Gastrocnemius medialis (tissue), 4 donors: Measurements from ENCODE around the gene NEO1. TPM values are rescaled to one million over a fixed set of nuclear protein-coding genes. Genes with fewer than 3 reads are reported as not detected.

ENCODE experiments used
- ATAC-seq, 2 donors: fragments of 150-250 bp; one replicate each; pipeline ENCODE4 v1.9.1; 2016
- DNase-seq, 2 donors: peaks; one replicate each; pipeline ENCODE4 v3.0.0-alpha.2; 2019
- H3K27ac ChIP-seq, 4 donors: fragments of 200-600 bp; sonication (generic); 1 replicate in 1 of 4; 2 replicates in 3 of 4; pipeline ENCODE4 v1.5.1; 2016 to 2018; ENCODE audit warnings: mild to moderate bottlenecking in 2 of 4, moderate library complexity in 1 of 4
- H3K27me3 ChIP-seq, 3 donors: fragments of 200-600 bp; sonication (generic) in 2 of 3; 1 replicate in 1 of 3; 2 replicates in 2 of 3; pipeline versions ENCODE4 v1.5.1 to v1.6.0; 2016 to 2019; ENCODE audit warnings: mild to moderate bottlenecking in 1 of 3, moderate library complexity in 1 of 3
- H3K36me3 ChIP-seq, 2 donors: fragments of 200-600 bp; sonication (generic) in 1 of 2; one replicate each; pipeline ENCODE4 v1.5.1; 2017 to 2018
- H3K4me1 ChIP-seq, 2 donors: fragments of 200-600 bp; sonication (generic) in 1 of 2; one replicate each; pipeline ENCODE4 v1.5.1; 2016 to 2017; ENCODE audit warnings: mild to moderate bottlenecking in 2 of 2
- H3K4me3 ChIP-seq, 4 donors: fragments of 200-600 bp; sonication (generic) in 3 of 4; 1 replicate in 1 of 4; 2 replicates in 3 of 4; pipeline ENCODE4 v1.5.1; 2016 to 2019; ENCODE audit warnings: mild to moderate bottlenecking in 2 of 4
- H3K9me3 ChIP-seq, 3 donors: fragments of 200-600 bp; sonication (generic) in 2 of 3; 1 replicate in 1 of 3; 2 replicates in 2 of 3; pipeline ENCODE4 v1.5.1; 2016 to 2019
- CTCF ChIP-seq, 5 experiments: fragments of 450-650 bp in 3 of 5; fragments of 200-600 bp in 2 of 5; sonication (generic) in 2 of 5; IDR thresholded peaks in 4 of 5; conservative IDR thresholded peaks in 1 of 5; 1 replicate in 4 of 5; 2 replicates in 1 of 5; pipeline ENCODE4 v1.5.1; 2016 to 2019; ENCODE audit warnings: antibody characterized with exemption in 5 of 5, mild to moderate bottlenecking in 3 of 5, moderate library complexity in 3 of 5
- POLR2A ChIP-seq, 2 donors: fragments of 450-650 bp; IDR thresholded peaks; one replicate each; pipeline ENCODE4 v1.6.1; 2017; ENCODE audit warnings: antibody characterized with exemption in 2 of 2, mild to moderate bottlenecking in 2 of 2, moderate library complexity in 2 of 2
- in situ Hi-C, 4 donors: fragments of 200-750 bp; cut with MboI; loops; one replicate each; pipeline versions ENCODE4 v1.15.0 to v1.8.0; 2017; ENCODE audit warnings: low sequenced_read_pairs in 4 of 4
- intact Hi-C: fragments of 100-400 bp; cut with DNase I; formaldehyde crosslinking; loops from one replicate; pipeline ENCODE4 v1.15.1; 2023; ENCODE audit warnings: low total_unique reads
- total RNA-seq, 4 donors: library from RNA; depleted of rRNA; stranded (reverse); fragments of >200 nt; gene quantifications; one replicate each; pipeline versions ENCODE4 v1.1.0 to v1.2.3, GENCODE V29; 2016

Gene NEO1
- total RNA-seq = 10 to 100 TPM; 13.8 to 32.0 (median 20.3) TPM

- no peaks in the 10 kb centered on the region for H3K27me3 ChIP-seq
- H3K4me1 ChIP-seq = peaks cover 16 to 40% of the 10 kb centered on the region in 2 donors
- DNase-seq = peak; percentile 81 to 89
- TF ChIP-seq CTCF (IDR thresholded peaks at IDR 0.05 in 4 of 5, conservative IDR thresholded peaks at IDR 0.05 in 1 of 5) (no peak), POLR2A (IDR thresholded peaks at IDR 0.05) (peak; percentile 51 to 61)
- no peaks in the 10 kb centered on the region for H3K36me3 ChIP-seq
- in situ Hi-C loops (no loop called here), intact Hi-C loops (loop anchor here (1.0 to 5.0 kb wide), 5 partner anchors 55 to 269 kb away; partner anchors contain the start of gene ADPGK)
- H3K9me3 ChIP-seq = no peaks in the 10 kb centered on the region
- peak; percentile 72 to 77 for ATAC-seq
- H3K4me3 ChIP-seq = peak within 1 kb of the TSS; percentile 93 to 99 (median 97)
- peak within 1 kb of the TSS; percentile 98 to 99 (median 98) for H3K27ac ChIP-seq
Measured at GRCh38 chr15:73051807-73052652, at the start of gene NEO1. Gene NEO1, plus strand, starts transcription at chr15:73052463. Its CDS starts 213 bp downstream, at chr15:73052676.

GRCh38 chr15:73004462-73004861 is 47.8 kb upstream of the NEO1 start:
- Histone ChIP-seq H3K4me3 (no peak overlapping the region), H3K9me3 (no peaks in the 10 kb centered on the region), H3K36me3 (no peaks in the 10 kb centered on the region), H3K4me1 (peaks cover 14 to 23% of the 10 kb centered on the region in 2 donors), H3K27ac (no peak overlapping the region), H3K27me3 (no peaks in the 10 kb centered on the region)
- TF ChIP-seq POLR2A (IDR thresholded peaks at IDR 0.05) (no peak), CTCF (IDR thresholded peaks at IDR 0.05 in 4 of 5, conservative IDR thresholded peaks at IDR 0.05 in 1 of 5) (no peak)
- DNase-seq (no peak), ATAC-seq (no peak)
- in situ Hi-C loops = no loop called here
- intact Hi-C loops = no loop called here

- DNase-seq (no peak), ATAC-seq (no peak)
- no peak overlapping the region for H3K27ac ChIP-seq
- TF ChIP-seq POLR2A (IDR thresholded peaks at IDR 0.05) = no peak
- no peak for TF ChIP-seq CTCF (IDR thresholded peaks at IDR 0.05 in 4 of 5, conservative IDR thresholded peaks at IDR 0.05 in 1 of 5)
- in situ Hi-C loops = no loop called here
- H3K36me3 ChIP-seq = no peaks in the 10 kb centered on the region
- no peaks in the 10 kb centered on the region for H3K9me3 ChIP-seq
- intact Hi-C loops = no loop called here
- H3K4me1 ChIP-seq = peaks cover 17 to 23% of the 10 kb centered on the region in 2 donors
- no peak overlapping the region for H3K4me3 ChIP-seq
- no peaks in the 10 kb centered on the region for H3K27me3 ChIP-seq
Measured at GRCh38 chr15:73005032-73005431, 47.2 kb upstream of the NEO1 start.

GRCh38 chr15:73005446-73005845 is 46.8 kb upstream of the NEO1 start:
- H3K9me3 ChIP-seq = no peaks in the 10 kb centered on the region
- intact Hi-C loops (no loop called here), in situ Hi-C loops (no loop called here)
- no peak overlapping the region for H3K27ac ChIP-seq
- H3K36me3 ChIP-seq = no peaks in the 10 kb centered on the region
- no peak overlapping the region for H3K4me3 ChIP-seq
- no peak for TF ChIP-seq CTCF (IDR thresholded peaks at IDR 0.05 in 4 of 5, conservative IDR thresholded peaks at IDR 0.05 in 1 of 5)
- DNase-seq (no peak), ATAC-seq (no peak)
- peaks cover 17 to 23% of the 10 kb centered on the region in 2 donors for H3K4me1 ChIP-seq
- no peaks in the 10 kb centered on the region for H3K27me3 ChIP-seq
